Daoy (cell line): ENCODE results near the gene CSNK2B. TPM values are rescaled to one million over a fixed set of nuclear protein-coding genes. Genes with fewer than 3 reads are reported as not detected.
A peak's percentile ranks its signal among the peaks of the same experiment; 100 is the strongest.

Experiments used
- DNase-seq: peaks from one replicate; pipeline ENCODE4 v3.0.0-alpha.2; 2015; ENCODE audit warnings: low read depth
- total RNA-seq: library from RNA; depleted of rRNA; stranded (reverse); fragments of >200 nt; shearing (Covaris generic); gene quantifications from 2 replicates; pipeline ENCODE4 v1.2.3, GENCODE V29; 2014; rRNA removed

CSNK2B gene
- total RNA-seq, result 328 and 376 TPM in 2 replicates

GRCh38 chr6:31665501-31666336, at the start of gene CSNK2B:
CSNK2B (plus strand) TSS chr6:31666080; CDS start chr6:31666832, 752 bp downstream.
- DNase-seq, result peak; percentile 99

- DNase-seq, result no peak
Measured at GRCh38 chr6:31617010-31617409, 48.9 kb upstream of the CSNK2B start.

- DNase-seq, result peak; percentile 100
Measured at GRCh38 chr6:31619805-31620585, 45.9 kb upstream of the CSNK2B start.

GRCh38 chr6:31620586-31621319, 45.1 kb upstream of the CSNK2B start, which contains the start of gene PRRC2A:
PRRC2A (plus strand) TSS chr6:31620715; CDS start chr6:31622790, 2,075 bp downstream.
- DNase-seq, result no peak

GRCh38 chr6:31621320-31621939, 44.5 kb upstream of the CSNK2B start:
- DNase-seq, result no peak

GRCh38 chr6:31621991-31622390, 43.9 kb upstream of the CSNK2B start:
- DNase-seq, result no peak

GRCh38 chr6:31622684-31623091, 43.2 kb upstream of the CSNK2B start:
- no peak for DNase-seq

GRCh38 chr6:31624070-31624469, 41.8 kb upstream of the CSNK2B start:
- no peak for DNase-seq

GRCh38 chr6:31626952-31627351, 38.9 kb upstream of the CSNK2B start:
- no peak for DNase-seq

- DNase-seq, result no peak
Measured at GRCh38 chr6:31627690-31628287, 38.1 kb upstream of the CSNK2B start.

- no peak for DNase-seq
Measured at GRCh38 chr6:31629014-31629413, 36.9 kb upstream of the CSNK2B start.

- DNase-seq, result no peak
Measured at GRCh38 chr6:31630177-31630934, 35.5 kb upstream of the CSNK2B start.

- DNase-seq, result no peak
Measured at GRCh38 chr6:31631209-31631608, 34.7 kb upstream of the CSNK2B start.

- DNase-seq, result no peak
Measured at GRCh38 chr6:31631681-31632278, 34.1 kb upstream of the CSNK2B start.

- DNase-seq, result no peak
Measured at GRCh38 chr6:31632279-31632946, 33.5 kb upstream of the CSNK2B start.

GRCh38 chr6:31633447-31633846, 32.4 kb upstream of the CSNK2B start:
- DNase-seq, result no peak

GRCh38 chr6:31634131-31634530, 31.7 kb upstream of the CSNK2B start:
- DNase-seq, result no peak

GRCh38 chr6:31634969-31635575, 30.8 kb upstream of the CSNK2B start:
- DNase-seq, result no peak
